H1 (cell line): Measurements from ENCODE around the gene SH3D19.

ENCODE experiments used
- CEBPB ChIP-seq: IDR thresholded peaks from 2 replicates; pipeline ENCODE4 v1.6.1; 2012; ENCODE audit warnings: low read depth, low read length
- JUND ChIP-seq: IDR thresholded peaks from 2 replicates; pipeline ENCODE4 v1.6.1; 2011; ENCODE audit warnings: mild to moderate bottlenecking, improper control_type of control experiment, low read length
- MAFK ChIP-seq: IDR thresholded peaks from 2 replicates; pipeline ENCODE4 v1.6.1; 2012; ENCODE audit warnings: low read depth, mild to moderate bottlenecking, improper control_type of control experiment, low read length
- NRF1 ChIP-seq: IDR thresholded peaks from 2 replicates; pipeline ENCODE4 v1.6.1; 2011; ENCODE audit warnings: mild to moderate bottlenecking, low read depth, low read length, improper control_type of control experiment
- POLR2A ChIP-seq, 2 experiments: IDR thresholded peaks; 1 replicate in 1 of 2; 2 replicates in 1 of 2; pipeline ENCODE4 v1.6.1; 2011; ENCODE audit warnings: low read depth in 2 of 2, low read length in 2 of 2, mild to moderate bottlenecking in 2 of 2; ENCODE audit errors: control extremely low read depth in 1 of 2
- POLR2AphosphoS5 ChIP-seq: IDR thresholded peaks from 2 replicates; pipeline ENCODE4 v1.6.1; 2011; ENCODE audit warnings: low read depth, low read length
- SP1 ChIP-seq: IDR thresholded peaks from 2 replicates; pipeline ENCODE4 v1.6.1; 2011; ENCODE audit warnings: low read depth, low read length
- SP2 ChIP-seq: IDR thresholded peaks from 2 replicates; pipeline ENCODE4 v1.6.1; 2012; ENCODE audit warnings: mild to moderate bottlenecking, low read length, inconsistent platforms
- TAF1 ChIP-seq: IDR thresholded peaks from 2 replicates; pipeline ENCODE4 v1.6.1; 2011; ENCODE audit warnings: mild to moderate bottlenecking, low read depth, low read length
- ZNF274 ChIP-seq: IDR thresholded peaks from 2 replicates; pipeline ENCODE4 v1.7.0; 2012; ENCODE audit warnings: low read length, borderline replicate concordance; ENCODE audit errors: extremely low read depth
- TF ChIP-seq, protein P1 (sequence below): IDR thresholded peaks from 2 replicates; pipeline ENCODE4 v1.6.1; 2011; ENCODE audit warnings: low read length, improper control_type of control experiment
- TF ChIP-seq, protein P2 (sequence below), 3 experiments: IDR thresholded peaks; 1 replicate in 2 of 3; 2 replicates in 1 of 3; pipeline versions ENCODE4 v1.5.1 to v1.6.1; 2011; ENCODE audit warnings: low read length in 3 of 3, mild to moderate bottlenecking in 3 of 3, inconsistent platforms in 2 of 3, low read depth in 1 of 3, moderate library complexity in 1 of 3; ENCODE audit not compliant: insufficient read depth in 1 of 3; ENCODE audit errors: control extremely low read depth in 1 of 3
- TF ChIP-seq, protein P3 (sequence below): IDR thresholded peaks from 2 replicates; pipeline ENCODE4 v1.6.1; 2011; ENCODE audit warnings: low read depth, mild to moderate bottlenecking, low read length; ENCODE audit not compliant: insufficient read depth

DNA sequence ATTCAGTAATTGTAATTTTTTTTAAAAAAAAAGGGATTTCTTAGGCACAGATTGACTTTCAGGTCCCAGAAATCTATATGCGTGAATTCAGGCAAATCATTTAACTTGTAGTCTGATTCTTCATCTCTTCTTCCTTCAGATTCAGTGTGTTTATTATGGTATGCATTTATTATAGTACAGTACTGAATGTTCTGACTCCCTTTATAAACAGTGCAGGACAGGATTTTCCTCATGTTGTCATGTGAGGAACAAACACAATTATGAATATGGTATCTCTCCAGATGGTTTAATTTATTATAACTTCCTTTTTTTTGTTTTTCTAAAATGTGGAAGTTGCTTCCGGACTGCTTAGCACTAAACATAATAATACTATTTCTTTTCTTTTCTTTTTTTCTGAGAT lies 171.8 kb downstream of the SH3D19 start:
- TF ChIP-seq, protein P1, sequence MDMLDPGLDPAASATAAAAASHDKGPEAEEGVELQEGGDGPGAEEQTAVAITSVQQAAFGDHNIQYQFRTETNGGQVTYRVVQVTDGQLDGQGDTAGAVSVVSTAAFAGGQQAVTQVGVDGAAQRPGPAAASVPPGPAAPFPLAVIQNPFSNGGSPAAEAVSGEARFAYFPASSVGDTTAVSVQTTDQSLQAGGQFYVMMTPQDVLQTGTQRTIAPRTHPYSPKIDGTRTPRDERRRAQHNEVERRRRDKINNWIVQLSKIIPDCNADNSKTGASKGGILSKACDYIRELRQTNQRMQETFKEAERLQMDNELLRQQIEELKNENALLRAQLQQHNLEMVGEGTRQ, result no peak
- TF ChIP-seq, protein P2, sequence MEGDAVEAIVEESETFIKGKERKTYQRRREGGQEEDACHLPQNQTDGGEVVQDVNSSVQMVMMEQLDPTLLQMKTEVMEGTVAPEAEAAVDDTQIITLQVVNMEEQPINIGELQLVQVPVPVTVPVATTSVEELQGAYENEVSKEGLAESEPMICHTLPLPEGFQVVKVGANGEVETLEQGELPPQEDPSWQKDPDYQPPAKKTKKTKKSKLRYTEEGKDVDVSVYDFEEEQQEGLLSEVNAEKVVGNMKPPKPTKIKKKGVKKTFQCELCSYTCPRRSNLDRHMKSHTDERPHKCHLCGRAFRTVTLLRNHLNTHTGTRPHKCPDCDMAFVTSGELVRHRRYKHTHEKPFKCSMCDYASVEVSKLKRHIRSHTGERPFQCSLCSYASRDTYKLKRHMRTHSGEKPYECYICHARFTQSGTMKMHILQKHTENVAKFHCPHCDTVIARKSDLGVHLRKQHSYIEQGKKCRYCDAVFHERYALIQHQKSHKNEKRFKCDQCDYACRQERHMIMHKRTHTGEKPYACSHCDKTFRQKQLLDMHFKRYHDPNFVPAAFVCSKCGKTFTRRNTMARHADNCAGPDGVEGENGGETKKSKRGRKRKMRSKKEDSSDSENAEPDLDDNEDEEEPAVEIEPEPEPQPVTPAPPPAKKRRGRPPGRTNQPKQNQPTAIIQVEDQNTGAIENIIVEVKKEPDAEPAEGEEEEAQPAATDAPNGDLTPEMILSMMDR (IDR thresholded peaks at IDR 0.05; ENCODE audit: control extremely low read depth in 1 of 3, insufficient read depth in 1 of 3, low read depth in 1 of 3, low read length in 3 of 3), result no peak
- TF ChIP-seq ZNF274 (no peak), MAFK (no peak), POLR2A (IDR thresholded peaks at IDR 0.05; ENCODE audit: control extremely low read depth in 1 of 2, low read depth in 2 of 2, low read length in 2 of 2) (no peak), POLR2AphosphoS5 (no peak), CEBPB (no peak), SP1 (no peak), JUND (no peak), NRF1 (no peak), TAF1 (no peak), SP2 (no peak)
- TF ChIP-seq, protein P3, sequence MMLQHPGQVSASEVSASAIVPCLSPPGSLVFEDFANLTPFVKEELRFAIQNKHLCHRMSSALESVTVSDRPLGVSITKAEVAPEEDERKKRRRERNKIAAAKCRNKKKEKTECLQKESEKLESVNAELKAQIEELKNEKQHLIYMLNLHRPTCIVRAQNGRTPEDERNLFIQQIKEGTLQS, result no peak
